ENCODE measurements around the gene PRKCE. TPM values are rescaled to one million over a fixed set of nuclear protein-coding genes. Genes with fewer than 3 reads are reported as not detected.

Gene PRKCE
- total RNA-seq, 1 experiment from 2014 or later: 1.3 TPM

GRCh38 chr2:45802499-45803138, 151.1 kb downstream of the PRKCE start:
- Histone ChIP-seq H2BK12ac (ENCODE audit: insufficient read length, low read depth, low read length) (no peak overlapping the region), H3K27me3 (ENCODE audit: insufficient read depth, low read length) (no peaks in the 10 kb centered on the region), H3K14ac (ENCODE audit: insufficient read depth, low read length) (no peak overlapping the region), H4K20me1 (ENCODE audit: control insufficient read depth, insufficient read depth, insufficient read length) (no peaks in the 10 kb centered on the region), H3K79me1 (ENCODE audit: insufficient read depth, low read depth, low read length, poor library complexity, severe bottlenecking) (no peaks in the 10 kb centered on the region), H3K4me1 (ENCODE audit: insufficient read depth, low read length) (no peaks in the 10 kb centered on the region), H3K4ac (ENCODE audit: low read depth, low read length) (no peak overlapping the region), H2AFZ (ENCODE audit: low read length) (no peak overlapping the region), H3K27ac (ENCODE audit: insufficient read length, low read depth, low read length) (no peak overlapping the region), H3K23ac (ENCODE audit: insufficient read length, low read depth, low read length) (no peak overlapping the region), H3K23me2 (ENCODE audit: insufficient read length, low read depth, low read length, poor library complexity, severe bottlenecking) (no peaks in the 10 kb centered on the region), H4K91ac (ENCODE audit: insufficient read length, low read depth, low read length) (no peak overlapping the region), H3K4me2 (ENCODE audit: insufficient read depth, insufficient read length, low read length) (no peak overlapping the region), H4K8ac (replicated peaks; ENCODE audit: insufficient read length, low read depth, low read length) (no peak overlapping the region), H3K79me2 (ENCODE audit: insufficient read depth, low read length) (no peaks in the 10 kb centered on the region), H2BK20ac (ENCODE audit: low read depth, low read length, poor library complexity, severe bottlenecking) (no peak overlapping the region), H2AK5ac (ENCODE audit: insufficient read length, low read length) (no peak overlapping the region), H2BK15ac (ENCODE audit: low read depth, low read length) (no peak overlapping the region), H3K56ac (ENCODE audit: insufficient read length, low read depth, low read length) (no peak overlapping the region), H3K18ac (ENCODE audit: insufficient read length, low read depth, low read length) (no peak overlapping the region), H4K5ac (ENCODE audit: insufficient read length, low read depth, low read length) (no peak overlapping the region), H3K9ac (ENCODE audit: extremely low read depth, insufficient read length, low read length) (no peak overlapping the region), H3K9me3 (ENCODE audit: control insufficient read depth, low read depth, low read length) (no peaks in the 10 kb centered on the region), H3T11ph (ENCODE audit: low read length) (no peak overlapping the region), H2BK120ac (ENCODE audit: low read depth, low read length, poor library complexity, severe bottlenecking) (no peak overlapping the region), H2BK5ac (ENCODE audit: insufficient read length, low read length) (no peak overlapping the region)
- no peak overlapping the region for H3K4me3 Mint-ChIP-seq
- H3K4me1 Mint-ChIP-seq: peaks cover 9 to 16% of the 10 kb centered on the region in 2 experiments
- H3K27ac Mint-ChIP-seq: no peak overlapping the region; a peak in 1 of 7 replicates
- H3K36me3 Mint-ChIP-seq (ENCODE audit: insufficient read depth in 1 of 3, low read depth in 3 of 3): no peaks in the 10 kb centered on the region
- H3K27me3 Mint-ChIP-seq (ENCODE audit: low read depth): peaks cover 4% of the 10 kb centered on the region
- WGBS (ENCODE audit: extremely low coverage, insufficient read length, low lambda C conversion rate): no CpG with 5 or more reads among the region's 8 CpGs
- H3K9me3 Mint-ChIP-seq: no peaks in the 10 kb centered on the region
- TF ChIP-seq, protein P1, sequence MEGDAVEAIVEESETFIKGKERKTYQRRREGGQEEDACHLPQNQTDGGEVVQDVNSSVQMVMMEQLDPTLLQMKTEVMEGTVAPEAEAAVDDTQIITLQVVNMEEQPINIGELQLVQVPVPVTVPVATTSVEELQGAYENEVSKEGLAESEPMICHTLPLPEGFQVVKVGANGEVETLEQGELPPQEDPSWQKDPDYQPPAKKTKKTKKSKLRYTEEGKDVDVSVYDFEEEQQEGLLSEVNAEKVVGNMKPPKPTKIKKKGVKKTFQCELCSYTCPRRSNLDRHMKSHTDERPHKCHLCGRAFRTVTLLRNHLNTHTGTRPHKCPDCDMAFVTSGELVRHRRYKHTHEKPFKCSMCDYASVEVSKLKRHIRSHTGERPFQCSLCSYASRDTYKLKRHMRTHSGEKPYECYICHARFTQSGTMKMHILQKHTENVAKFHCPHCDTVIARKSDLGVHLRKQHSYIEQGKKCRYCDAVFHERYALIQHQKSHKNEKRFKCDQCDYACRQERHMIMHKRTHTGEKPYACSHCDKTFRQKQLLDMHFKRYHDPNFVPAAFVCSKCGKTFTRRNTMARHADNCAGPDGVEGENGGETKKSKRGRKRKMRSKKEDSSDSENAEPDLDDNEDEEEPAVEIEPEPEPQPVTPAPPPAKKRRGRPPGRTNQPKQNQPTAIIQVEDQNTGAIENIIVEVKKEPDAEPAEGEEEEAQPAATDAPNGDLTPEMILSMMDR (conservative IDR thresholded peaks at IDR 0.05): no peak
- no peak for DNase-seq
